ENCODE data around the gene PATJ. TPM values are rescaled to one million over a fixed set of nuclear protein-coding genes. Genes with fewer than 3 reads are reported as not detected.

The PATJ gene
- polyA plus RNA-seq, 1 of the 3 experiments (the other 2 are of a cell fraction) = 3.0 TPM

- no peaks in the 10 kb centered on the region for H4K20me1 ChIP-seq (ENCODE audit: insufficient read depth)
- no peaks in the 10 kb centered on the region for H3K27me3 ChIP-seq (ENCODE audit: insufficient read depth)
- H3K4me1 ChIP-seq (ENCODE audit: control insufficient read depth in 1 of 2, insufficient read depth in 2 of 2, low read depth in 1 of 2, low read length in 1 of 2) = no peaks in the 10 kb centered on the region
- no peak overlapping the region for H3K9ac ChIP-seq
- WGBS (ENCODE audit: low lambda C conversion rate) = 53% methylated on average over 6 of the region's 6 CpGs
- ChIA-PET POLR2A (no interaction called here), CTCF (interaction anchor here (1.3 kb wide), 1 partner anchor 16 kb away, joined by 3 read pairs; no protein-coding TSS in a partner anchor)
- H3K9me2 ChIP-seq = no peaks in the 10 kb centered on the region
- H2AFZ ChIP-seq (ENCODE audit: low read depth) = no peak overlapping the region
- TF ChIP-seq CTCF (IDR thresholded peaks at IDR 0.05) (no peak), RXRA (IDR thresholded peaks at IDR 0.05; ENCODE audit: borderline replicate concordance, low read depth) (no peak), EZH2phosphoT487 (IDR thresholded peaks at IDR 0.05; ENCODE audit: borderline replicate concordance, low read depth) (no peak), MEF2A (IDR thresholded peaks at IDR 0.05; ENCODE audit: borderline replicate concordance, low read depth) (no peak), MXI1 (IDR thresholded peaks at IDR 0.05; ENCODE audit: low read depth, low read length) (no peak), GATA2 (CRISPR knock-in tag; IDR thresholded peaks at IDR 0.05) (no peak), YY1 (IDR thresholded peaks at IDR 0.05; ENCODE audit: low read depth) (no peak)
- H3K4me3 ChIP-seq (ENCODE audit: low read depth in 2 of 2, low read length in 1 of 2) = no peak overlapping the region
- H3K79me2 ChIP-seq (ENCODE audit: insufficient read depth) = no peaks in the 10 kb centered on the region
- no peaks in the 10 kb centered on the region for H3F3A ChIP-seq (replicated peaks; ENCODE audit: insufficient read depth)
- H3K9me3 ChIP-seq = no peaks in the 10 kb centered on the region
- H3K4me2 ChIP-seq = no peak overlapping the region
- H3K36me3 ChIP-seq (replicated peaks in 1 of 2; ENCODE audit: control insufficient read depth in 1 of 2, insufficient read depth in 2 of 2, low read length in 1 of 2) = no peaks in the 10 kb centered on the region
- H3K27ac ChIP-seq (ENCODE audit: low read depth in 2 of 2, low read length in 1 of 2) = no peak overlapping the region
- no peak for DNase-seq
Observed at GRCh38 chr1:62212411-62212810, 470.1 kb downstream of the PATJ start.

GRCh38 chr1:62213075-62213914, 471.0 kb downstream of the PATJ start:
- Histone ChIP-seq H3K4me2 (no peak overlapping the region), H2AFZ (ENCODE audit: low read depth) (no peak overlapping the region), H3K27ac (ENCODE audit: low read depth in 2 of 2, low read length in 1 of 2) (no peak overlapping the region), H3K4me1 (ENCODE audit: control insufficient read depth in 1 of 2, insufficient read depth in 2 of 2, low read depth in 1 of 2, low read length in 1 of 2) (no peaks in the 10 kb centered on the region), H3K79me2 (ENCODE audit: insufficient read depth) (no peaks in the 10 kb centered on the region), H3K27me3 (ENCODE audit: insufficient read depth) (no peaks in the 10 kb centered on the region), H3F3A (replicated peaks; ENCODE audit: insufficient read depth) (no peaks in the 10 kb centered on the region), H3K4me3 (ENCODE audit: low read depth in 2 of 2, low read length in 1 of 2) (no peak overlapping the region), H3K9me2 (no peaks in the 10 kb centered on the region), H4K20me1 (ENCODE audit: insufficient read depth) (no peaks in the 10 kb centered on the region), H3K9ac (no peak overlapping the region), H3K9me3 (no peaks in the 10 kb centered on the region), H3K36me3 (replicated peaks in 1 of 2; ENCODE audit: control insufficient read depth in 1 of 2, insufficient read depth in 2 of 2, low read length in 1 of 2) (no peaks in the 10 kb centered on the region)
- CTCF ChIA-PET = interaction anchor here (1.3 kb wide), 1 partner anchor 15 kb away, joined by 3 read pairs; no protein-coding TSS in a partner anchor
- no peak for TF ChIP-seq RAD21 (IDR thresholded peaks at IDR 0.05; ENCODE audit: low read length)
- no peak for TF ChIP-seq TCF12 (IDR thresholded peaks at IDR 0.05)
- no peak for TF ChIP-seq ZBTB33 (IDR thresholded peaks at IDR 0.05; ENCODE audit: borderline replicate concordance, low read depth)
- no peak for TF ChIP-seq NRF1 (IDR thresholded peaks at IDR 0.05; ENCODE audit: low read depth, low read length)
- no peak for TF ChIP-seq RFX5 (IDR thresholded peaks at IDR 0.05; ENCODE audit: low read length)
- no peak for TF ChIP-seq TEAD4 (IDR thresholded peaks at IDR 0.05; ENCODE audit: borderline replicate concordance, insufficient read depth)
- no peak for TF ChIP-seq USF1 (IDR thresholded peaks at IDR 0.05; ENCODE audit: borderline replicate concordance, low read depth)
- no peak for TF ChIP-seq FOXJ3 (CRISPR knock-in tag; IDR thresholded peaks at IDR 0.05)
- TF ChIP-seq GABPA (IDR thresholded peaks at IDR 0.05; ENCODE audit: low read depth) = no peak
- TF ChIP-seq GATA2 (CRISPR knock-in tag; IDR thresholded peaks at IDR 0.05) = no peak
- TF ChIP-seq ELF1 (IDR thresholded peaks at IDR 0.05) = no peak
- no peak for TF ChIP-seq SIN3A (IDR thresholded peaks at IDR 0.05; ENCODE audit: borderline replicate concordance, low read depth, low read length)
- no peak for TF ChIP-seq SMC3 (IDR thresholded peaks at IDR 0.05; ENCODE audit: low read depth, low read length)
- TF ChIP-seq EP300 (IDR thresholded peaks at IDR 0.05; ENCODE audit: borderline replicate concordance in 1 of 2, low read depth in 1 of 2, low read length in 1 of 2) = no peak
- TF ChIP-seq PBX3 (IDR thresholded peaks at IDR 0.05) = no peak
- no peak for TF ChIP-seq RCOR1 (IDR thresholded peaks at IDR 0.05; ENCODE audit: low read length)
- DNase-seq = no peak
- POLR2A ChIA-PET = no interaction called here
- 42% methylated on average over 6 of the region's 6 CpGs for WGBS (ENCODE audit: low lambda C conversion rate)

All from SK-N-SH (cell line).